HL-60 (cell line): ENCODE results near the gene ARFGAP1.

Experiments used
- DNase-seq, 2 experiments: peaks; one replicate each; pipeline ENCODE4 v3.0.0-alpha.2; 2010 to 2020; ENCODE audit warnings: low read depth in 1 of 2, low spot score in 1 of 2
- H3K27ac ChIP-seq: fragments of 250-450 bp; sonication (Bioruptor Pico); replicated peaks from 2 replicates; pipeline ENCODE4 v1.5.1; 2020; ENCODE audit warnings: mild to moderate bottlenecking, moderate library complexity
- H3K27me3 ChIP-seq: fragments of 250-450 bp; sonication (Bioruptor Pico); 2 replicates; pipeline ENCODE4 v1.5.1; 2021; ENCODE audit warnings: mild to moderate bottlenecking, moderate library complexity; ENCODE audit not compliant: insufficient read depth, poor library complexity, severe bottlenecking
- H3K4me3 ChIP-seq: replicated peaks from 2 replicates; pipeline ENCODE4 v1.5.1; 2011; ENCODE audit warnings: mild to moderate bottlenecking, control low read depth, low read length; ENCODE audit not compliant: insufficient read depth
- CTCF ChIP-seq: IDR thresholded peaks from one replicate; pipeline ENCODE4 v1.5.1; 2011; ENCODE audit warnings: low read length, control low read depth, inconsistent platforms; ENCODE audit not compliant: insufficient read depth
- GABPA ChIP-seq: IDR thresholded peaks from 2 replicates; pipeline ENCODE4 v1.6.1; 2012; ENCODE audit warnings: low read depth
- POLR2AphosphoS5 ChIP-seq: IDR thresholded peaks from 2 replicates; pipeline ENCODE4 v1.6.1; 2012; ENCODE audit warnings: low read depth
- REST ChIP-seq: IDR thresholded peaks from 2 replicates; pipeline ENCODE4 v1.6.1; 2012; ENCODE audit warnings: low read depth; ENCODE audit not compliant: insufficient replicate concordance
- SPI1 ChIP-seq: IDR thresholded peaks from 2 replicates; pipeline ENCODE4 v1.6.1; 2012; ENCODE audit warnings: low read depth, mild to moderate bottlenecking, borderline replicate concordance

ARFGAP1 gene

GRCh38 chr20:63288581-63289251 lies 16.1 kb downstream of the ARFGAP1 start:
- TF ChIP-seq GABPA (no peak), POLR2AphosphoS5 (no peak; the same call in 1 of the 2 replicates), REST (no peak)
- H3K27ac ChIP-seq: no peak overlapping the region
- DNase-seq: no peak
- H3K27me3 ChIP-seq: no peaks in the 10 kb centered on the region
- H3K4me3 ChIP-seq: no peak overlapping the region

GRCh38 chr20:63289311-63290135 lies 16.9 kb downstream of the ARFGAP1 start:
- Histone ChIP-seq H3K27me3 (no peaks in the 10 kb centered on the region), H3K4me3 (no peak overlapping the region), H3K27ac (no peak overlapping the region)
- no peak for TF ChIP-seq SPI1
- TF ChIP-seq GABPA: no peak
- TF ChIP-seq REST: no peak
- no peak for TF ChIP-seq CTCF
- TF ChIP-seq POLR2AphosphoS5: no peak
- DNase-seq: no peak

GRCh38 chr20:63290136-63290676 lies 17.6 kb downstream of the ARFGAP1 start:
- no peak overlapping the region for H3K27ac ChIP-seq
- TF ChIP-seq POLR2AphosphoS5 (no peak), GABPA (no peak), REST (no peak), CTCF (no peak), SPI1 (no peak)

More at GRCh38 chr20:63290136-63290676, 17.6 kb downstream of the ARFGAP1 start:
- H3K27me3 ChIP-seq: peaks cover 5% of the 10 kb centered on the region
- DNase-seq: no peak
- H3K4me3 ChIP-seq: no peak overlapping the region
